GM18909 (cell line): Measurements from ENCODE around the gene THSD7B.
"Not testable (repeated sequence)": the region's sequence is repeated elsewhere in the genome, so short reads cannot be mapped to it uniquely, and the experiment has no call there.

Source experiments
- ATAC-seq: cut with Tn5 transposase; IDR thresholded peaks from one replicate; pipeline ENCODE4 v1.9.1; 2021; ENCODE audit warnings: mild to moderate bottlenecking; ENCODE audit not compliant: unreplicated experiment, poor library complexity

THSD7B gene

DNA sequence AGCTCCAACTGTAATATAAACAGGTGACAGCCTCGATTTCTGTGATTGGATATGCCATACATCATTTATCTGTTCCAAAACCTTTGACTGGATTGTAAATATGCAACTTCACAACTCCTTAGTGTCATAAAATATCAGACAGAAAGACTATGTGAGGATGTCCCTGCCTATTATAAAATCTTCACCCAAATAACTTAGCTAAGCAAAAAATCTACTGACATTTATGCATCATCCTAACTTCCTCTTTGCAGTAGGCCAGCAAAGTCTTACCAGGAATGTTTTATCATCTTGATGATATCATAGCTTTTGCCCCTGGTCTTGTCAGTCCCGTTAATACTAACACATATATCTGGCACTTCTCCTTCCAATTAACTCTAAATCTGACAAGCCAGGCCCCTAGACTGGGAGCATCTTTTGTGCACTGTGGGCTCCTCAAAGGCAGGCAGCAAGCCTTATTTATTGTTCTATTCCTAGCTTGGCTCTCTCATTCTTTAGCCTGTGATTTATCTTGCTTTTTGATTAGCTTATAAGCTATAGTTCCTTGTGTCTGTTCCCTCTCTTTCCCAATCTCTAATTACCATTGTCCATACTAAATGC lies 842.5 kb downstream of the THSD7B start:
- ATAC-seq: no peak

DNA sequence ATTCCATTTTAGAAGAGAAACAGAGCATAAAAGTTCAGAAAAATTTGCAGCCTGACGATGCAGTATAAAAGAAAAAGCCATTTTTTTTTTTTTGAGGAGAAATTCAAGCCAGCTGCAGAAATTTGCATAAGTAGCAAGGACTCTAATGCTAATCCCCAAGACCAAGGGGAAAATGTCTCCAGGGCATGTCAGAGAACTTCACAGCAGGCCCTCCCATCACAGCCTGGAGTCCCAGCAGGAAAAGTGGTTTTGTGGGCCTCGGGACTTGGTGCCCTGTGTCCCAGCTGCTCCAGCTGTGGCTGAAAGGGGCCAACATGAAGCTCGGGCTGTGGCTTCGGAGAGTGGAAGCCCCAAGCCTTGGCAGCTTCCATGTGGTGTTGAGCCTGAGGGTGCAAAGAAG lies 873.6 kb downstream of the THSD7B start:
- no peak for ATAC-seq

DNA sequence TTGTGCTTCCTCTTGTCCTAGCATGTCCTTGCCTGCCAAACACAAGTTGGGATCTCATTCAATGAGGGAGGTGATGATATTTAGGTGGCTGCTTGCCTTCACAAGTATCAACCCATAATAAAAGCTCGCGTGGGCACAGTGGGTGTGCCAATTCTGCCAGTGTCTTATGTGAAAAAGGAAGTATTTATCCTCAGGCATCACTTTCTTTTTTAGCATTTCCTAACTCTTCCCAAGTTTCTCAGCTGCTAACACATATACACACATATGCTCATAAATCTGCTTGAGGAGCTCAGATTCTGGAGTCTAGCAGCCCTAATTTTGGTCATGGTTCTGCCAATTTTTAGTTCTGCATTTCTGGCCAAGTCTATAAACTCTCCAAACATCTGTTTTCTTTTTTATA lies 879.4 kb downstream of the THSD7B start:
- no peak for ATAC-seq

DNA sequence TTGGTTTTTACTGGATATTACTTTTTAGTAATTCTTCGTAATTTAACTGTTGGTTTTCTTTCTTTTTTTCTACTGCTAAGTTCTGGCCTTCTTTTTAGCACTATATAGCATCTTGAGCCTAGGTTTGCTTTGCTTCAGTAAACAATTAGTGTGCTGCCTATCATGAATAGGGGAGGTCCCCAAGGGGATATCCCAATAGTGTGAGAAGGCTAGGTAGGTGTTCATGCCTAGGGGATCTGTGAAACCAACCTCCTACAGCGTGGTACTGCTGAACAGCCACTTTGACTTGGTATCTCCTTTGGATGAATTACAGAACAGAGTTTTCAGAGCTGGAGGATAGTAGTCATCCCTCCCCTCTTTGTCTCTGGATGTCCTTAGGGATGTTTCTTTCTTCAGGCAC lies 888.7 kb downstream of the THSD7B start:
- ATAC-seq: no peak

DNA sequence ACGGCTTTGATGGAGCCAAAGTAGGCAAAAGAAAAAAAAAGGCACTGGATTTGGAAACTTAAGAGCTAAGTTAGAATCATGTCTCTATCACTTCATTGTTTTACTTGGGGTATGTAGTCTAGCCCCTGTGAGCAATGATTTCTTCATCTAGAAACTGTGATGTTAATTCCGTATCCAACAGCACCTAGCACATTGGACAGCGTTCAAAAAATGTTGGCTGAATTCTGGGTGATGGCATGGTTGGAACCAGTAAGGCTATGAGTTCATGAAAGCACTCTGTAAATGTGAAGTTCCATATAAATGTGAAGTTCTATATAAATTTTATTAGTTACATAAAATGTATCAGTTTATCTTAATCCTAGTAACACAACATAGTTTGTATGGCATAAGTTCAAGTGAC lies 890.5 kb downstream of the THSD7B start:
- ATAC-seq: no peak

DNA sequence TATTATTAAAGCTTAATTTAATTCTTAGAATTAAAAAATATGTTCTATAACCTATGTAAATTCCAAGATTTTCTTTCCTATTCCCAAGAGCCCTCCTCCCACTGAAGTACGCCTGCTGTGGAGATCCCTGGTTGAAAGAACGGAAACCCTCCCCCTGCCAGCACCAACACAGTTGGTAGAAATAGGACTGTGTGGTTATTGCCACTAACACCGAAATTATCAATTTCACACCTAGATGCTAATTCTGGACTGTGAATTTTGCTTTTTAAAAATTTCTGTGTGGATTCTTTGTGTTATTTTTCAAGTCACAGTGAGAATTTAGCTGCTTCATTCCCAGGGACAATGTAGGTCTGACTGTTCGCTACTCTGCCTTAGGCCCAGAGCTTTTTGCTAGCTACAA lies 893.1 kb downstream of the THSD7B start:
- ATAC-seq: no peak

DNA sequence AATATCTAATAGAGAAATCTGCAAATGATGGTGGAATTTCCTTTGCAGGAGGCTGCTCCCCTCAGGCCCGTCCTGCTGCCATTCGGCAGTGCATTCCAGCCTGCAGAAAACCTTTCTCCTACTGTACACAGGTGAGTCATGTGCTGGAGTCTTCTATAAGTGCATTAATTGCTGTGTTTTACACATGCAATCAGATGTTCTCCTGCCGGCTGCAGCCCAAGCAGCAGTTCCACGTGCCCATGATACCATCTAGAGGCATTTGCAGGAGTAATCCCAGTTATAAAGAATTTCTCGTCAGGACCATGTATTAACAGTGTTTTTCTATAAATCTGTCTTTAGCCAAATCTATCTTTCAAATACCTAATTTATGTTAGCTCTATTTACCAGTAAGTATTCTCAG lies 894.3 kb downstream of the THSD7B start:
- no peak for ATAC-seq

DNA sequence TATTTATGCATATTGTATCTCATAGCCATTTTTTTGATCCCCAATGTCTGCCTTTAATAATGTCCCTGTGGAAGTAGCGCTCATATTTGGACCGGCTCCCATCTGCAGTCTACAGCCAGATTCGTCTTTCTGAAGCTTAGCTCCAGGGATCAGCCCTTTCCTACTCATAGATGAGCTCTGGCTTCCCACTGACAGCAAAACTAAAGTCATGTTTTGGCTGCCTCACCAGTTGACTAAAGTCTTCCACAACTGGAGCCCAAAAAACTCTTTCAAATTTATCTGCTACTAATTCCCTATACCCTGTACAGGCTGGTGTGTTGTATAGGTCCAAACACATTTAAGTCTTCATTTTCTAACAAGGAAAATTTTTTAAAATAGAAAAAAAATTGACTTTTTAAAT lies 904.8 kb downstream of the THSD7B start:
- no peak for ATAC-seq

DNA sequence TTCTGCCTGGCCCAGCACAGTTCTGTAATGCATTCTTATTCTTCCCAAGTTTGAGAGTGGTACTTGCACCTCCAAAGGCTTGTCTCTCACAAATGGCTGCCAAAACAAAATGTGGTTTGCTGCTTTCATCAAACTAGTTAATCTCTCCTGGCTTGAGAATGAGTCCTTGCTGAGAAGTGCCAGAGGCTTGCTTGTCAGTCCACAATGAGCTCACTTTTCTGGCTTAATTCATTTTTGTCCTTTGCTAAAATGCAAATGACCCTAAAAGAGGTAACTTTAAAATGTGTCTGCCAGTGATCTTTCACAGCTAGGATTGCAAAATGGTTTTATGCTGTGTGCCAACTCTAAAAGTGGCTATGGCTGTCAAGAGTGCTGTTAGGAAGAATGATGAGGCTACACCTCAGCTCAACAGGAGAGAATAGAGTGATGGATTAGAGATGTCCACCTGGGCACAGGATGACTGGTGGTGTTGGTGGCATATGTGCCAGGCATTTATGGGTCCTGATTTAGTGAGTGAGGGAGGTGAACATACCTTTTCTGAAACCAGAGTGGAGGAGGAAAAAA lies 907.7 kb downstream of the THSD7B start:
- ATAC-seq: no peak

DNA sequence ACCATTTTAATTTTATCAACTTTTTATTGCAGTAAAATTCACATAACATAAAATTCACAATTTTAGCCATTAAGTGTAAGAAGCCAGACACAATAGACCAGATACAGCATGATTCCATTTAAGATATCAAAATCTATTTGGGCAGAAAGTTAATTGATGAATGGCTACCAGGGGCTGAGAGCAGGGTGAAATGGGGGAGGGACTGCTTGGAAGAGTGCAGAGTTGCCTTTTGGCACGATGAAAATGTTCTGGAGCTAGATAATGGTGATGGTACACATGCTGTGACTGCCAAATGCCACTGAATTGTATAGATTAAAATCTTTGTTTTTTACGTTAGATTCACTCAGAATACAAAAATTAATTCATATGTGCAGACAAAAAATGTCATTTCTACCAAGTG lies 909.6 kb downstream of the THSD7B start:
- no peak for ATAC-seq

DNA sequence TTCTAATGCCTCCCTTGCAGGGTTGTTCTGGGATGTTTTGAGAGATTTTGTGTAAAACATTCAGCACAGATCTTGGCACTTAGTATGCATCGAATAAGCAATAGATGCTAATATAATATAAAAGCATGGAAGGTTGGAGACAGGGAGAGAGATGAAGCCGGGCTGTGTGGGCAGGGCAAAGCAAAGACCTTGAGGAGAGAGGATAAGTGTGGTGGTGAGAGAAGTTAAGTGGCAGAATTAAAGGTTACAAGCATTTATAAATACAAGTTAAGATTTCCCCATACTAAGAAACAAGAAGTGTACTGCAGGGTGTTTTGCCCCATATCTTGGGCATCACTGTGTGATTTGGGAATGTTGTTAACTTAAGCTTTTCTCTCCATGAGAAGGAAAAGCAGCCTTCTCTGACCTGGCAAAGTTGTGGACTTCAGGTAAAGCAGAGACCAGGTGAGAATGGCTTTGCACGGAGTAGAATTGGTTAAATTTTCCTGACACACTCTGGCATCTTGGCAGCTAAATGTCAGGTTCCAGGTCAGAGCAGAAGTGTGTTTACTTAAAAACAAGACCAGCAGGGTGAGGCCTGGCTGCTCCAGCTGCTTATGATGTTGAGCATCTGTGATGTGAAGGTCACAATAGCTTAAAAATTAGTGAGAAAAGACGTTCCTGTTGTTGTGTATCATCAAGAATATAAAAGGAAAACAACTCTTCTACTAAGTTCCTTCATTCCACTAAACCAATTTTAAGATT lies 910.4 kb downstream of the THSD7B start:
- no peak for ATAC-seq

DNA sequence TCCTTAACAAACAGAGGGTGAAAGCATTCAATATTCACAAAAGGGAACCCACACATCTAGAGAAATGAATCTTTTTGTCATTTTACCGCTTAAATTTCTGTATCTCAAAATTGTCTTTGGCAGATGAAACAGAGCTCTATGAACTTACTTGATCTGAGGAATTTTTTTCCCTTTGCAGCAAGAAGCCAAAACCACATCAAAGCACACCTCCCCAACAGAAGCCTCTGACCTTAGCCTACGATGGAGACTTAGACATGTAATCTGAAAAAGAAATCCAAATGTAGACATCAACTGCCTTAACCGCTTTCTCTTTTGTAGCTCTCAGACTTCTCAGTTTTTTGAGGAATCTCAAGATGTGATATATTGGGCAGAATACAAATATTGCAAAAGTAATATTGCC lies 911.0 kb downstream of the THSD7B start:
- ATAC-seq: no peak

DNA sequence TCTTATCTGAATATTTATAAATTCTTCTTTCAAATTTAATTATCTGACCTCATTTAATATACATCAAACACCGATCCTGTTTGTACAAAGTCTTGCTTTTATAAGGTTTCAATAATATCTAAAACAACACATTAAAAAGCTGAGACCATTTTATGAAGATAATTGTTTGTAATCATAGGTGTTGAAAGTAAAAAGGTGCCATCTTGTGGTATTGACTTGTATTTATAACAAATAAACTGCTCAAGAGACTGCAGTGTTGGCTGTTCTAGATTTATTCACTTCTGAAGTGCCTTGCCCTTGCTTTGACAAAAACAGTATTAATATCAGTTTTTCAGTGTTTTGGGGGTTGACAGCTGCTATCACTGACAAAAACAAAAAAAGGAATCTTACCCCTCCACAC lies 912.1 kb downstream of the THSD7B start:
- ATAC-seq: no peak

DNA sequence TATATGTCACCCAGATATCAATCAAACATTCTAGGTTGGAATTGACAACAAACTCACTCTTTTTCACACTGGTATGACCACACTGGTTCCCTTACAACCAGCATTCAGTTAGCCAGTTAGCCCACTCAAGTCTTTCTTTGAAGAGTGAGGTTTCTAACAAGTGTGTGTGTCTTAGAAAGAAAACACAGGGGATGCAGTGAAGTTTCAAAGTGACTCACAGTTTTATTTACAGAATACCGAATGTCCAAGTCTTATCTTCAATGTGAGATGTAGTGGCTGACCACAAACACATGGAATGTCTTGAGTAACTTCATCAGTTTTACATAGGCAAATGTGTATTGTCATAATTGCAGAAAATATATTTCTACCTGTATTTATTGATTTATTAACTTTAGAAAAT lies 924.2 kb downstream of the THSD7B start:
- no peak for ATAC-seq

DNA sequence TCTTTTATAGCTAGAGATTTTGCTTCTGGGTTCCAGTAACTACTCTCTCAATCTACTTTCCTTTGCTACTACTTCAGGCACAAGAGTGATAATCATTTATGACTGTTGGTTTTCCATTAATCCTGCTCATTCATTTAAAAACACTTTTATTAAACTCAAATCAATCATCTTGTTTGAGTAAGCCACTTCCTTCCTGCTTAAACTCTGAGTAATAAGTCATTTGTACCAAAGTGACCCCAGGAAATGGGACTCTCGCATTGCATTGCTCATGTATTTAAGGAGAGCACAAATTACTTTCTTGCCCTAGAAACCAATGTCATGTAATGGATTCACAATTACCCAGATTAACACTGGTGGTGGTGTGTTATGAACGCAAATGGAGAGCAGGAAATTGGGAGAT lies 928.2 kb downstream of the THSD7B start:
- ATAC-seq: peak; percentile 83

DNA sequence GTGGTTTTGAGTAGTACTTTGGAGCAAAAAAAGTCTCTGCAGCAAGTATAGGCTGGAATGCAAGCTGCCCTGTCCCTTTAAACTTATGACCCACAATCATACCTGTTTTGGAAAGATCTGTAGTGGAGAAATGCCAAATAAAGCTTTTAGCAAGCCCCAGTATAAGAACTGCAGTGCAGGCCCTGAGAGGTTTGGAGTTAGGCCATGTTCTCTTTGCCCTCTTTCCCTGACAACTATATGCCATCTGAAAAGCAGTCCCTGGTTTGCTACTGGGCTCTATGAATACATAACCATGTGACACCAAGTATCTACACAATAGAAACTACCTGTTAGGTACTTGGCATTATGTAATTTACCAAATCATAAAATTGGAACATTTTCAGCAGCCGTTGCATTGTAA lies 931.6 kb downstream of the THSD7B start:
- no peak for ATAC-seq

DNA sequence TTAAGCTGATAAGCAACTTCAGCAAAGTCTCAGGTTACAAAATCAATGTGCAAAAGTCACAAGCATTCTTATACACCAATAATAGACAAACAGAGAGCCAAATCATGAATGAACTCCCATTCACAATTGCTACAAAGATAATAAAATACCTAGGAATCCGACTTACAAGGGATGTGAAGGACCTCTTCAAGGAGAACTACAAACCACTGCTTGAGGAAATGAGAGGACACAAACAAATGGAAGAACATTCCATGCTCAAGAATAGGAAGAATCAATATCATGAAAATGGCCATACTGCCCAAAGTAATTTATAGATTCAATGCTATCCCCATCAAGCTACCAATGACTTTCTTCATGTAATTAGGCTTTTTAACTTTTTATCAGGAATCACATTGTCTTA lies 934.9 kb downstream of the THSD7B start:
- not testable (repeated sequence) for ATAC-seq

DNA sequence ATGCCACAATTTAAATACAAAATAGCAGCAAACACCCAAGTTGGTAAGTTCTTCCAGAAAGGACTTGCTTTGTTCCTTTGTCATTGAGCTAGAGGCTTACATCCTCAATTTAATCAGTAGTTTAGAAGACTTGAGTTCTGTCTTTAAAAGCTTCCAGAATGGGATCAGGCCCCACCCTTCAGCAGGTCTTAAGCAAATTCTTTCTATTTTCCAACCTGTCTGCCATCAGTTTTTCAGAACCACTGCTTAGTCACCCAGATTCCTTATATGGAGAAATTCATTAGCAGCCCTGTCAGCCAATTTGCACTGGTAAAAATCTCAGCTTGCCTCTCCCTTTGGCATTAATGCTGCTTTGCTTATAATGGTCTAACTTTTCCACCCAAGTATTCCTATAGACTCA lies 935.3 kb downstream of the THSD7B start:
- ATAC-seq: no peak

DNA sequence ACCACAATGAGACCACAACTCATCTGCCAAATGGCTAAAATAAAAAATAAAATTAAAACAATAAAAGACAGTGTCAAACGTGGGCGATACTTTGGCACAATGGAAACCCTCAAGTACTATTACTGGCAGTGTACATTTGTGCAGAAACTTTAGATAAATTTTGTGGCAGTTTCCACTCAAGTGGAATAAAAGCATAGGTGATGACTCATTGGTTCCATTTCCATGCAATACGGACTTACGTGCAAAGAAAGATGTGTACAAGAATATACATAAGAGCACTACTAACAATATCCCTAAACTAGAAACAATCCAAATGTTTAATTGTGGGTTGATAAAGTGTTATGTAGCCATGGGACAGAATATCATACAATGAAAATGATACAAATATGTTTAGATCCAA lies 940.0 kb downstream of the THSD7B start:
- ATAC-seq: no peak

DNA sequence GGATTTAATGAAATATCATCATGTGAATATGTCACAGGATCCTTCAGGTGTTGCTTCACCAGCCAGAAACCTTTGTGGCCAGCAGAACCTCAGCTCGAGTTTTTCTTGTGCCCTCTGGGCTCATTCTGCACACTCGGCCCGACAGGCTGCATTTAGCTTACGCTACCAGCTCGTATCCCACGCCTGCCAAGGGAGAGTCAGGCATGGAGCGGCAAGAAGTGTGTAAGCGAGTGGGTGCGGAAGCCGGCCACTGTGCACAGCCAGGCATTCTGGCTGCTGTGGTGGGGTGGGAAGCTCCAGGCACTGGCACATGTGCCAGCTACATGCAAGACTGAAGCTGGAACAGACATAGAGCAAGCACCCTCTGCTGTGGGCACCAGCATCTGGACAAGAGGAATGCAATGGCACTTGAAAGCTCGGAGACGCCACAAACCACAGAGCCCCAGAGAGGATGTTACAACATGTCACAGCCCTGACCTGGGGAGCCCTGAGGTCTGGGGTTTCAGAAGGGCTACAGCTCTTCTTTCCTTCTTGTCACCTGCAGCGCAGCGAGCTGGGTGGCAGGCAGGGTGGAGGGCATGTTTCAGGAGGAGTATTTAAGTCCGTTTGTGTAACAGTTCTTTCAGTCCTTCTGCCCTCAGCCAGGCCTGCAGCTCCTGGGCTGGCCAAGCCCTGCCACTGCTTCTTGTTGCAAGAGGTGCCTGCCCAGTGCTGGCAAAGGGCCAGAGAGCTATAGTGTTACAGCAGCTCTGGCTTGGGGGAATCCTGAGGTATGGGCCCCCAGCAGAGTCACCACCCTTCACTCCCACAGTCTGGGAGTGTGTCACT lies 941.7 kb downstream of the THSD7B start:
- no peak for ATAC-seq

DNA sequence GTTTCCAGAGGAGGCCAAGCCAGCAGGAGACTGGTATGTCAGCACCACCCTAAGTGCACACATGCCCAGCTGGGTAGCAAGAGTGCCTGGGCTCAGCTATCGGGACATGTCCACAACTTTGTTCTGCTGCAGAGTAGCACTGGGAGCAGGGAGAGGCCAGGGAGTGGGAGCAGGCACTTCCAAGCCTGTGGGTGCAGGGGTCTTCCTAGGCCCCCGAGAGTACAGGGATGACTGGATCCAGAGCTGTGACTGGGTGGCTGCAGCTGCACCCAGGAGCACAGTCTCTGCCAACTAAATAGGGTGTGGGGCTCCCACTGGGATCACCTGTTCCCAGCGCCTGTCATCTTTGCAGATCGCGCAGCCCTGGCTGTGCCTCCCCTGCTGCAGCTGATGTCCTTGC lies 943.0 kb downstream of the THSD7B start:
- ATAC-seq: no peak
